Mammary epithelial cell (primary cell): ENCODE results near the gene OGDH.

Source experiments
- EZH2 ChIP-seq: IDR thresholded peaks from 2 replicates; pipeline ENCODE4 v1.6.1; 2012; ENCODE audit warnings: low read length, inconsistent platforms, borderline replicate concordance
- TF ChIP-seq, protein P1 (sequence below), 2 donors: IDR thresholded peaks in 1 of 2; conservative IDR thresholded peaks in 1 of 2; 2 replicates each; pipeline ENCODE4 v1.5.1; 2011 to 2012; ENCODE audit warnings: inconsistent platforms in 2 of 2, low read length in 2 of 2, mild to moderate bottlenecking in 2 of 2, control low read depth in 1 of 2, low read depth in 1 of 2; ENCODE audit not compliant: insufficient read depth in 1 of 2; ENCODE audit errors: extremely low read depth in 1 of 2

DNA sequence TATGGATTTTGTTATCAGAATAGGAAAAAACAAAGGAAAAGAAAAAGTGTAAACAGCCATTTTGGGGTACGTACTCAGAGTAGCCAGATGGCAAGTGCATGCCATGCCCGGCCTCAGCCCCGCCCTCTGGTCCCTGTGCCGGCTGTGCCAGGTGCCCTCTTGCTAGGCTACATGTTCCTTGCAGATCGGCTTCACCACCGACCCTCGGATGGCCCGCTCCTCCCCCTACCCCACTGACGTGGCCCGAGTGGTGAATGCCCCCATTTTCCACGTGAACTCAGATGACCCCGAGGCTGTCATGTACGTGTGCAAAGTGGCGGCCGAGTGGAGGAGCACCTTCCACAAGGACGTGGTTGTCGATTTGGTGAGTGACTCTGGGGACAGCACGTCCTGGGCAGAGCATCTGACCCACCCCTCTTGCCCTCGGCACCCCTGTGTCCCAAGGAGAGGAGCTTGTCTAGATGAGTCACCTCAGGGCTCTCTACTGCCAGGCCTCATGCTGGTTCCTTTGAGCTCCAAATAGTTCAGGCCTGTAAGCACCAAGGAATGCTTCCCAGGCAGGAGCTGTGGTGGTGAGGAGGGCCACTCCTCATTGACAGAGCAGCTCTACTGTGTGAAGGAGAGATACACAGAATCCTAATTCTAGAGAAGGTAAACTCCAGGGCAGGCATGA is 87.3 kb downstream of the OGDH start:
- TF ChIP-seq, protein P1, sequence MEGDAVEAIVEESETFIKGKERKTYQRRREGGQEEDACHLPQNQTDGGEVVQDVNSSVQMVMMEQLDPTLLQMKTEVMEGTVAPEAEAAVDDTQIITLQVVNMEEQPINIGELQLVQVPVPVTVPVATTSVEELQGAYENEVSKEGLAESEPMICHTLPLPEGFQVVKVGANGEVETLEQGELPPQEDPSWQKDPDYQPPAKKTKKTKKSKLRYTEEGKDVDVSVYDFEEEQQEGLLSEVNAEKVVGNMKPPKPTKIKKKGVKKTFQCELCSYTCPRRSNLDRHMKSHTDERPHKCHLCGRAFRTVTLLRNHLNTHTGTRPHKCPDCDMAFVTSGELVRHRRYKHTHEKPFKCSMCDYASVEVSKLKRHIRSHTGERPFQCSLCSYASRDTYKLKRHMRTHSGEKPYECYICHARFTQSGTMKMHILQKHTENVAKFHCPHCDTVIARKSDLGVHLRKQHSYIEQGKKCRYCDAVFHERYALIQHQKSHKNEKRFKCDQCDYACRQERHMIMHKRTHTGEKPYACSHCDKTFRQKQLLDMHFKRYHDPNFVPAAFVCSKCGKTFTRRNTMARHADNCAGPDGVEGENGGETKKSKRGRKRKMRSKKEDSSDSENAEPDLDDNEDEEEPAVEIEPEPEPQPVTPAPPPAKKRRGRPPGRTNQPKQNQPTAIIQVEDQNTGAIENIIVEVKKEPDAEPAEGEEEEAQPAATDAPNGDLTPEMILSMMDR (conservative IDR thresholded peaks at IDR 0.05 in 1 of 2, IDR thresholded peaks at IDR 0.05 in 1 of 2; ENCODE audit: extremely low read depth in 1 of 2, insufficient read depth in 1 of 2, low read depth in 1 of 2, low read length in 2 of 2) = no peak
- TF ChIP-seq EZH2 = no peak
